HG02798 (cell line): Measurements from ENCODE around the gene AK4.
"Not testable (repeated sequence)": the region's sequence is repeated elsewhere in the genome, so short reads cannot be mapped to it uniquely, and the experiment has no call there.

ENCODE experiments used
- ATAC-seq: cut with Tn5 transposase; IDR thresholded peaks from one replicate; pipeline ENCODE4 v1.9.1; 2021; ENCODE audit warnings: mild to moderate bottlenecking; ENCODE audit not compliant: unreplicated experiment, poor library complexity

AK4 gene

DNA sequence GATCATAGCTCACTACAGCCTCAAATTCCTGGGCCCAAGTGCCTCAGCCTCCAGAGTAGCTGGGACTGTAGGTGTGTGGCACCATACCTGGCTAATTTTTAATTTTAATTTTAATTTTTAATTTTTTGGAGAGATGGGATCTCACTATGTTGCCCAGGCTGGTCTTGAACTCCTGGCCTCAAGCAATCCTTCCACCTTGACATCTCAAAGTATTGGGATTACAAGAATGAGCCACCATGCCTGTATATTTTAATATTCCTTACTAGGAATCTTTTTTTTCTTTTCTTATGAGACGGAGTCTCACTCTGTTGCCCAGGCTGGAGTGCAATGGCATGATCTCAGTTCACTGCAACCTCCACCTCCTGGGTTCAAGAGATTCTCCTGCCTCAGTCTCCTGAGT lies 89.1 kb downstream of the AK4 start:
- ATAC-seq = not testable (repeated sequence)

DNA sequence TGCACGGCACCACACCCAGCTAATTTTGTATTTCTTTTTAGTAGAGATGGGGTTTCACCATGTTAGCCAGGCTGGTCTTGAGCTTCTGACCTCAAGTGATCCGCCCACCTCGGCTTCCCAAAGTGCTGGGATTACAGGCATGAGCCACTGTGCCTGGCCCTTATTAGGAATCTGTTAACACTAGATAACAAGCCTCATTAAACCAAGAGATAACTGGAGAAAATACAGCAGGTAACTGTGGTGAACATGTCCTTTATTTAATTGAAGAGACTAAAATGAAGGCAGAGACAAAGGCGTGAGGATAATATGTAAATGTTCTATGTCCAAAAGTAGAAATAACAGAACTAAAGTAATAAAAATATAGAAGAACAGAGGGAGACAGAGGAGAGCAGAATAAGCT lies 89.5 kb downstream of the AK4 start:
- no peak for ATAC-seq

DNA sequence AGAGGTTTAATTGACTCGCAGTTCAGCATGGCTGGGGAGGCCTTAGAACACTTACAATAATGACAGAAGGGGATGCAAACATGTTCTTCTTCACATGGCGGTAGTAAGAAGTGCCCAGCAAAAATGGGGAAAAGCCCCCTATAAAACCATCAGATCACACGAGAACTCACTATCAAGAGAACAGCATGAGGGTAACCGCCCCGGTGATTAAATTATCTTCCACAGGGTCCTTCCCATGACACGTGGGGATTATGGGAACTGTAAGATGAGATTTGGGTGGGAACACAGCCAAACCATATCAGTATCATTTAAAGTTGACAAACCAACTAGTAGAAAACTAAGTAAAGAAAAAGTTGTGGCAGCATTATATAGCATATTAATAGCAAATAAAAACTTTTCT lies 90.0 kb downstream of the AK4 start:
- no peak for ATAC-seq

DNA sequence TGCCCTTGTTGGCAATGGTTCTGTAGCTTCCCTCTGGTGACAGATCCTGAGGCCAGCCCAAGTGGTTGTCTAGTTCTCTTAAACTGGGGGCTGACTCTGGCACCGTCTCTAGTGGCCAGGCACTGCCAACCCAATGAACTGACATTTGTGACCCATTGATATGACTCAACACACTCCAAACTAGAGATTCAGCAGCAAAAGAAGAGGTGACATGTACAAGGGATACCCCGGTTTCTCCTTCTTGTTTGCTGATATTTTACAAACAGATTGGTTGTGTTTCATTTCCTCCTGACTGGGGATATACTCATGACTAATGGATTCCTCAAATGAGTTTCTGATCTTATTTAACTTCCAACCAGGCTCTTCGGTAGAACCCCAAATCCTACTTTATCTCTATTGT lies 95.5 kb downstream of the AK4 start:
- no peak for ATAC-seq

DNA sequence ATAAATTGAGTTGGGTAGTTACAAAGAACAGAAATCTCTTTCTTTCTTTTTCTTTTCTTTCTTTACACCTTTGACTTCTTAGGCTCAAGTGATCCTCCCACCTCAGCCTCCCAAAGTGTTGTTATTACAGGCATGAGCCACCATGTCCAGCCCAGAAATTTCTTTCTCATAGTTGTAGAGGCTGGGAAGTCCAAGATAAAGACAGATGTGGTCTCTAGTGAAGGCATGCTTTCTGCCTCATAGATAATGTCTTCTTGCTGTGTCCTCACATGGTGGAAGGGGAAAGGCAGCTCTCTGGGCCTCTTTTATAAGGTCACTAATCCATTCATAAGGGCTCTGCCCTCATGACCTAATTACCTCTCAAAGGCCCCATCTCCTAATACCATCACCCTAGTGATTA lies 97.3 kb downstream of the AK4 start:
- ATAC-seq = no peak

DNA sequence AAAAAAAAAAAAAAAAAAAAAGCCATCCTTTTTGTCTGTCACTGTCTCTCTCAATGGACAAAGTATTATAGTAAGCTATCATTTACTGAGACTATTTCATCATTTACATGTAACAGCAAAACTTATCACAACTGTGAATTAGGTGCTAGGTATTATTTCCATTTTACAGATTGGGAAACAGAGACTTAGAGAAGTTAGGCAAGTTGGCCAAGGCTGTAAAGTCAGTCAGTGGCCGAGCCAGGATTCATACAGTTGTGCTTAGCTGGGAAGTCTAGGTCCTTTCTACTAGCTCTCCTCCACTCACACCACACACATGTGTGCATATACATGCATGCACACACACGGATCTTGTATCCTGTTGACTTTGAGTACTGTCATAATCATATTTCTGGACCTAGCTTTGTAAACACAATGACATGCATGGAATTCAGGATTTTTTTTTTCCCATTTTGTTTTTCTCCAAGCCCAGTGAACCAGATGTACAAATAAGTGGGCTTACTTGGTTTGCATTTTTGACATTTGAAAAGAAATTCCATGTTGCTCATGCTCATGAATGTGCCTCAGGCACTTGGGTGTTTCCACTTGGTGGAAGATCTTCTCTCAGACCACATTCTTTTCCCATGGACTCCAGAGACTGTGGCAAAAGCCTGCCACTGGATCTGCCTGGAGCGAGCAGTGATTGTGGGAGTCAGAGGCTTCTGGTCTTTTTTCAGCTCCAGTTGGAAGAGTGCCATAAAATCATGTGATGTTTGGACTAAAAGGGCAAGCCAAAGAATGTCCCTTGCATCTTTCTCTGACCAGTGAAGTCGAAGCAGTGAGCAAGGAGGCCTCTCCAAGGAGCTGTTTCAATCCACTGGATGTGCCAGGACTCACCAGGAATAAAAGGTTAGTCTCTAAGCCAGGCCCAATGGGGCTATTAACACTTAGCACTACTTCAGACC lies 99.7 kb downstream of the AK4 start:
- no peak for ATAC-seq

DNA sequence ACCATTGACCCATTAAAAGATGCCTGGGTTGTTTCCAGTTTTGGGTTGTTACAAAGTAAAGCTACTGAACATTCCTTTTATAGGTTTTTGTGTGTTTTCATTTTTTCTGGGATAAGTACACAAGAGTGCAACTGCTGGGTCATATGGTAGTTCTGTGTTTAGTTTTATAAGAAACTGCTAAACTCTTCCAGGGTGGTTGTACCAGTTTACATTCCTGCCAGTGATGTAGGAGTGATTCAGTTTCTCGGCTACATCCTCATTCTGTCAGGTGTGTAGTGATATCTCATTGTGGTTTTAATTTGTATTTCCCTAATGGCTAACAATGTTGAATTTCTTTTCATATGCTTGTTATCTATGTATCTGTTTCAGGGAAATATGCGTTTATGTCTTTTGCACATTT lies 102.8 kb downstream of the AK4 start:
- ATAC-seq = no peak

DNA sequence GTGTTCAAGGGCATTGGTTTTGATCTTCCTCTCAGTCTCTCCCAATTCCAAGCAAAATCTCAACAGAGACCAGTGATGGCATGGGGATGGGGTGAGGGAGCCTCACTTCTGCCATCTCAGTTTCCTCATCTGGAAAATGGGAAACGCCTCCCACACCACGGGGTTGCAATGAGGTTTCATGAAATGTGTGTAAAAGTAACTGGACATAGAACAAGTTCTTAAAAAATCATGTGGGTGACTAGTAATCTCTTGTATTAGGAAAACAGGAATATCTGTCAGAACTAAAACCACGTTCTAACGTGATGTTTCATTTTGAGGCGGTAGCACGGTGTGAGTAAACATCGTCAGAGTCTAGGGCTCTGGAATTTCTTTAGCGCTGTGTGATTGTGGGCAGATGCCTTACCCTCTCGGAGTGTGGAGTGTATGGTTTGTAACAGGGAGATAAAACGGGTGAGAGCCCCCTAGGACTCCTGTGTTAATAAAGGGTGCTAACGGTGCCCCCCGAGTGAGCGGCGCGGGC lies 105.9 kb downstream of the AK4 start:
- ATAC-seq = peak; percentile 44

DNA sequence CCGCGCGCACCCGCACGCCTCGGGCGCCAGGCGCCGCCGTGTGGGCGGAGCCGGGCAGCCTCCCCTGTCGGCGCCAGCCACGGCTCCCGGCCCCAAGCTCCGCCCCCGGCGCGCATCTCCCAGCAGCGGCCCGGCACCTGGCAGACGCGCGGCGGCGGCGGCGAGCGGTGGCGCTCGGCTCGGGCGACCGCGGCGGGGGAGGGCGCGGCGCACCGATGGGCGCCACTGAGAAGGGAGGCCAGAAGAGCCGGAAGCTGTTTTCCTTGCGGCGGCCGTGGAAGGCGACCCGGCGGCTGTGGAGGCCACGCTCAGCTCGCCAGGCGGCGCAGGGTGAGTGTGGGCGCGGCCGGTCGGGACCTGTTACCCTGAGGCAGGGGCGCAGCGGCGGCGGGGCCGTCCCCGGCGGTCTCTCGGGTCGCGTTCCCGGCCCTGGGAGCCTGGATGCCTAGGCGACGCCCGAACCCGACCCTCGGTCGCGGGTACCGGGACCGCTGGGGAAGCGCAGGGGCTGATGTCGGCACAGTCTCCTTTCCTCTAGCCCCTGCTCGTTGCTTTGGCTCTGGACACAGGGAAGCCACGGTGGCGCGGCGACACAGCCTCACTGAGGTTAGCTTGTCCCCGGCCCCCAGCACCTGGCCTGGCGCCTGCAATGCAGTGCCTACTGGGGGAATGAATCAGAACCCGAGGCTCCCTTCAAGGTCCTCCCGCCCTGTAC lies 106.5 kb downstream of the AK4 start:
- ATAC-seq = peak; percentile 98

DNA sequence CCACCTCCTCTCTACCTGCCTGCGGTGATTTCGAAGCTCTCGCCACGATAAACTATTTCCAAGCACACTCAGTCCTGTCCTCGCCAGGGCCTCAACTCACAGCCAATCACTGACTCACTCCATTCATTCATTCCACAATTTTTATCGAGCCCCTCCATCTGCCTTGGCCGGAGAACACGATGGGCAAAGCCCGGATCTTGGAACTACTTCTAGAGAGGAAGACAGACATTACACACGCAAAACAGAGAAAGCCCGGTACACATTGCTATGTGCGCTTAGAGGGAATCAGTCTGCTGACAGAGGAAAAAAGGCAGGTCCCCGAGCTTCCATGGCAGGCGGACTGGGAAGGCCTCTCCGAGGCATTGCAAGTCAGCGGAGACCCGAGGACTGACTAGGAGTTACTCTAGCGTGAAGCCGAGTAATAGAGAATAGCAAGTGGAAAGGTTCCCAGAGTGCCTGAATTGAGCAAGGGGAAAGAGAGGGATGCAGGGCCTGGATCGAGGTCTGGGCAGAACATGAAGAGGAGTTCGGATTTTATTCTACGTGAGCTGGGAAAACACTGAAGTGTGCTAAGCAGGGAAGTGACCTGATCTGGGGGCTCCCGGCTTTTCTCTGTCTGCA lies 107.1 kb downstream of the AK4 start:
- ATAC-seq = no peak

DNA sequence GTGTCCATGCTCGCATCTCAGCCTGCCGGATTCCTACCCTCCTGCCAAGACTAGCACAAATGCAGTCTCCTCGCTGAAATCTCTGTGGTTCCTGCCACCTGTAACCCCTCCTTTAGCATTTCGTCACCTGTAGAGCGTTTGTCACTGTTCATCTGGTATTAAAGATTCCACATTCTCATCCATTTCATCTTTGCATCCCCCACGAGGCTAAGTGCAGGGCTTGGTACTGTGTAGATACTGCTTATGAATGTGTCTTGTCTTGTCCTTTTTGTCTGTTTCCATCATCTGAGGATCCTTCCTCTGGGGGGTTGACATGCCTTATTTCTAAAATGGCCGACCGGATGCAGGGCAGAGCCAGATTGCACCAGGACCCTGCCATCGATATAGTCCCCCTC lies 107.7 kb downstream of the AK4 start:
- ATAC-seq = no peak

DNA sequence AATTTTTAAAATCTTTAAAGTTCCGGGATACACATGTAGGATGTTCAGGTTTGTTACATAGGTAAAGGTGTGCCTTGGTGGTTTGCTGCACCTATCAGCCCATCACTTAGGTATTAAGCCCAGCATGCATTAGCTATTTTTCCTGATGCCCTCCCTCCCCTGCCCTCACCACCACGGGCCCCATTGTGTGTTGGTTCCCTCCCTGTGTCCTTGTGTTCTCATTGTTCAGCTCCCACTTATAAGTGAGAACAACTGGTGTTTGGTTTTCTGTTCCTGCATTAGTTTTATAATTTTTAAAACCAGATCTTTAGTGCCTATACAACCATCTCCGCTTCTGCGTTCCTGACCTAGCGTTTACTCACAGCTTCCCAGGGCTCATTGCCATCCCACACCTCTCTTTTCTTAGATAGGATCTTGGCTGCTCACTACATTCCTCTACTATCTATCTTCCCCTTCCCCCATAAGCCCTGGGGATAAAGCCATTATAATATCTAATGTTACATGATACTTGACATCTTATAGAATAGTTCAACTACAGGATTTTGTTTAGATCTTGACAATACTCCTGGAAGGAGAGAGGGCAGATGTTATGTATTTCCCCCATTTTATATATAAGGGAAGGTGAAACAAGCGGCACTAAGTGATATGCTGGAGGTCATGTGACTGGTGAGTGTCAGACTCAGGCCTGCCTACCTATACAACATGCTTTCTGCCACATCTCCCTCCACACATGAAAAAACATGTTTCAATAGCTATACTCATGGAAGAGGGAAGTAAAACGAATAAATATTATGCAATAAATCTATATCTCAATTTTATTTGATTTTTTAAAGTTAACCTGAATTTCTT lies 109.1 kb downstream of the AK4 start:
- ATAC-seq = no peak

DNA sequence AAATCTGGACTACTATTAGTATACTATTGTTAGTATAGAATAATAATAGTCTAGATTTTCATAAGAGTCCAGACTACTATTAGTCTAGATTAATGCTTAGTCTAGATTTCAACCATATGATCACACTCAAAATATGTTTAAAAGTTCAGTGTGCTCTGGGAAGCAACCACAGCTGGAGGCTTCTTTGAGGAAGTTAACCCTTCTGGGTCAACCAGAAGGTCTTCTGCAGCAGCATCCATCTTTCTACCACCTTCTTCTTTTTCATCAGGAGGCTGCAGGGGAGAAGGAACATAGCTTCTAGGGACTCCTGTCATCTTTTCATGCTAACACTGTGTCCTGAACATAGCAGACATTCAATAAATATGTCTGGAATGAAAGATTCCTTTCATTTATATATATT lies 110.1 kb downstream of the AK4 start:
- no peak for ATAC-seq

DNA sequence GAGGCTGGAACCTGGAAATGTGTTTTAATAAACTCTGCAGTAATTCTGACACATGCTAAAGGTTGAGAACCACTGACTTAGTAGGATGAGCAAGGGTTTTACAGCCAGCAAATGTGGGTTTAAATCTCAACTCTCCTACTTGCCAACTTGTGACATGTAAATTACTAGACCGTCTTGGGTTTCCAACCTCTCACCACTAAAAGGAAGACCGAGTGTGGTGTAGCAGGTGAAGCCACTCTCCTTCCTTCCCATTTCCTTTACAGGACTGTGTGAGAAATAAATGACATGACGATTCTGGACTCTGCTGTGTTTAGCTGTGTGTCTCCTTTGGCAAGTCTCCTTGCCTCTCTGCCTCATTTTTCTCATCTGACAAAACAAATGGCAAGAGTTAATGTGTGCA lies 111.8 kb downstream of the AK4 start:
- ATAC-seq = no peak

DNA sequence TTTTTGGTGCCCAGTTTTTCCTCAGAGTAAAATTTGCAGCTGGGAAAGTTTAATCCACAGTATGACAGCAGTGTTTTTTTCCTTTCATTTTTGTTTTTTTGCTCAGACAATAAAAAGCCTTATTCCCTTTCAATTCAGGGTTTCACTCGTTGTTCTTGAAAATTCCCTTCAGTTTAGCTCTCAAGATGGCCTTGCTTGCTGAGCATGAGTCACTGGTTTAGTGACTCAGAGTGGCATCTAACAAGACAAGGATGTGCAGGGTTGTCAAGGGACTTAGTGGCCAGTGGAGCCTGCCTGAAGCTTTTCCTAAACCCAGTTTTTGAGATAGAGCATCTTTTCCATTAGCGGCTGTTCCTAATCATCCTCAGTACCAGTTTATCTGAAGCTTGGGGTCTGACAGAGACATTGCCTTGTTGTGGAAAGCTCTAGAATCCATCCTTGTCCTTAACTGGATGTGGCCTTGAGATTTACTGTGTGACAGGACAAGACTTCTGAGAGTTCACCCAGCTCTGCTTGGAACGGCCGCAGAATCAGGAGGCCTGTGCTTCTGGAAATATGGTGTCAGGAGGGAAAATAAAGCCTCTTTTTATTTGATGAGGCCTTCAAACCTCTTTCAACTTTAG lies 113.0 kb downstream of the AK4 start:
- peak; percentile 47 for ATAC-seq

DNA sequence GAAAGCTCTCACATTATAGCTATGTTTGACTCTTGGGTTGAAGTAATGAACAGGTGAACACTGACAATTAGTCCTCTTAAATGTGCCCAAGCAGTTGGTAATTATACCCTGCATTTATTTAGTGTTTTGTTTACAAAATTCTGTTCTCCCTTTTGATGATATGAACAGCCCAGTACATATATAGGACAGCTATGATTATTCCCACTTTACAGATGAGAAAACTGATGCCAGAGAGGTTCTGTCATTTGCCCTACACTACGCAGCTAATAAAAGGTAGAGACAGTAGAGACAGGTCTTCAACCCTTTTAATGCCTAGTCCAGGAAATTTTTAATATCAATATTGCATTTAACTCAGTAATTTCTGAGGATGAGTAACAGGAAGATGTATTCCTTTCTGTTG lies 115.3 kb downstream of the AK4 start:
- ATAC-seq = no peak

DNA sequence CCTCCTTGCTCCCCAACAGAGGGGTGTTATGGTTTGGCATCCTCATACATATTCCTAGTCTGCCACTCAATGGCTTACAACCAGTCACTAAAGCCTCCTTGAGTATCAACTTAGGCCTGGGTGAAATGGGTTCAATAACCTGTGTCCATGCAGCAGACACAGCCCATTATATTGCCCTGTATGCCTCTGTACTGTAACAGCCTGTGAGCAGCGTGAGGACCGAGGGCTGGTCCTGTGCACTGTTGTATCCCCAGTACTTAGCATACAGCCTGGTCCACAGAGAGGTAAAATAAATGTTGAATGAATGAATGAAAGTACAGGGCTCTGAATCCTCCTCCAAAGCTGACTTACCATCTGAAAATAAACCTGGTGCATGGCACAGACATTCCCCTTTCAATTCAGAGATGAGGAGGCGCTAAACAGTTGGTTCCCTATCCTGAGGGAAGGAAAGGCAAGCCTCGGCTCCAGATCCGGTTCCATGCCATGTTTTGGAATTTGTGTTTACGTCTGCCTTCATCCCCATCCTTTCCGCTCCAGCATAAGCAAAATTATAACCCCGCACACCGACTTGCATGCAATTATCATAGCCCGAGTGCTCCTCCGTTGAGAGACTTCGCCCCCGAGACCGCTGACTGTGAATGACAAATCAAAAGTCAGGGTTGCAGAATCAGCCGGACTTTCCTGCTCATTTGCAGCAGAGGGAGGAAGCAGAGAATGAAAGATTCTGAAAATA lies 116.4 kb downstream of the AK4 start:
- ATAC-seq = no peak

DNA sequence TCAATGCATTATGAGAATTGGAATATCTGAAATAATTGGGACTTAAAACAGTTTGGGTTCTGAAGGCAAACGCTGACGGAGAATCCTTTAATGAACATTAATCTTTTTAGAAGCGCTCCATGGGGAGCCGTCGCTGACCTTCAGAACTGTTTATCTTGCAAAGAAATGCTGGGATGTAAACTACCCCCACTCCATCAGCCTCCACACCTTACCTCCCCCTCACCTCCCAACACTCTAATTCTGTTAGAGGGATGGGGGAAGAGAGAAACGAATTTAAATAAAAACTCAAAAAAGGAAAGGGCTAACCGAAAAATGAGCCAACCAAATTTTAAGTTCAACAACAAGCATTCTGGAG lies 117.3 kb downstream of the AK4 start:
- ATAC-seq = no peak

DNA sequence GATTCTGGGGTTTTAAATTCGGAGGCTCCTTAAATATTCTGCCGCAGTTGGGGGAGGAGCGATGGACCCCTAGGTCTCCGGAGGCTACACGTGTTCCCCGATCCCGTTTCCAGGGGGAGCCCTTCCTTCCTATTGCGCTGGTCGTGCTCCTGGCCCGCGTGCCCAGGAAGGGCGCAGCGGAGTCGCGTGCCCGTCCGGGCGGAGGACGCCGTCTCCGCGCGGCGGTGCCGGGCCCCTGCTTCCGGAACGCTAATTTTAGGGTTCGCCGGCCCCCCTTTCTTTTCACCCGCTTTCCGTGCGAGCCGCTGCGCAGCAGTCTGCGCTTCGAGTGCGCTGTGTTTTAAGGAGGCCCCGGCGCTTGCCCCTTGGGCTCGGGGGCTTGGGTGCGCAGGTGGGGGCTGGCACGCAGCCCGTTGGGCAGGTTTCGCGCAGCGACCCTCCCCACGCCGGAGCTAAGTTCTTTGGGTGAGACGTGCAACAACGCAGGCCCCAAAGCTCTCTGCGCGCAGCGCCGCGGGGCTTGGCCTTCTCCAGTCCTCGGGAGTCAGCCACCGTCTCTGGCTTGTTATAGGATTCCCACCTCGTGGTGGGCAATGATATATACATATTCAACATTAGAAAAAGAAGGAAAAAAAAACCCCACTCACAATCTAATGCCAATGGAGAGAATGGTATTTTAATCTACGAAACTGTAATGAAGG lies 117.8 kb downstream of the AK4 start:
- ATAC-seq = peak; percentile 73
